LNCAP (cell line): ENCODE data around the gene NHLRC2.

Source experiments
- TF ChIP-seq, protein P1 (sequence below): fragments of 450-650 bp; IDR thresholded peaks from 2 replicates; pipeline ENCODE4 v1.5.1; 2017; ENCODE audit warnings: mild to moderate bottlenecking

Gene NHLRC2

DNA sequence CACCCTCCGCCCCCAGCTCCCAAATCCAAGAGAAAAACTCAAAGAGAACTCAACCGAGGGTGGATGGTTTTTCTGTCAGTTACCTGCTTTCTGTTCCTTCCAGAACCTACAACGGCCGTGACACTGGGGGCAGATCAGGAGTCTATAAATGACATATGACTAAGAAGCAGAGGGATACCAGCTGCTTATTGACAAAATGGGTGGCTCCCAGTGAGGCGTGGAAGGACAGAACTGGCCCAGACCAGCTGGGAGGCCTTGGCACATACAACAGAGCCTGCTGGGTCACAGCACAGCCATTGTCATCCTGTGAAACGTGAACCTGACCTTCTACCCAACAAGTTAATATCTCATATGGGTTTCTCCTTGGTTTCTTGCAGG, 104.9 kb downstream of the NHLRC2 start:
- TF ChIP-seq, protein P1, sequence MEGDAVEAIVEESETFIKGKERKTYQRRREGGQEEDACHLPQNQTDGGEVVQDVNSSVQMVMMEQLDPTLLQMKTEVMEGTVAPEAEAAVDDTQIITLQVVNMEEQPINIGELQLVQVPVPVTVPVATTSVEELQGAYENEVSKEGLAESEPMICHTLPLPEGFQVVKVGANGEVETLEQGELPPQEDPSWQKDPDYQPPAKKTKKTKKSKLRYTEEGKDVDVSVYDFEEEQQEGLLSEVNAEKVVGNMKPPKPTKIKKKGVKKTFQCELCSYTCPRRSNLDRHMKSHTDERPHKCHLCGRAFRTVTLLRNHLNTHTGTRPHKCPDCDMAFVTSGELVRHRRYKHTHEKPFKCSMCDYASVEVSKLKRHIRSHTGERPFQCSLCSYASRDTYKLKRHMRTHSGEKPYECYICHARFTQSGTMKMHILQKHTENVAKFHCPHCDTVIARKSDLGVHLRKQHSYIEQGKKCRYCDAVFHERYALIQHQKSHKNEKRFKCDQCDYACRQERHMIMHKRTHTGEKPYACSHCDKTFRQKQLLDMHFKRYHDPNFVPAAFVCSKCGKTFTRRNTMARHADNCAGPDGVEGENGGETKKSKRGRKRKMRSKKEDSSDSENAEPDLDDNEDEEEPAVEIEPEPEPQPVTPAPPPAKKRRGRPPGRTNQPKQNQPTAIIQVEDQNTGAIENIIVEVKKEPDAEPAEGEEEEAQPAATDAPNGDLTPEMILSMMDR: no peak

DNA sequence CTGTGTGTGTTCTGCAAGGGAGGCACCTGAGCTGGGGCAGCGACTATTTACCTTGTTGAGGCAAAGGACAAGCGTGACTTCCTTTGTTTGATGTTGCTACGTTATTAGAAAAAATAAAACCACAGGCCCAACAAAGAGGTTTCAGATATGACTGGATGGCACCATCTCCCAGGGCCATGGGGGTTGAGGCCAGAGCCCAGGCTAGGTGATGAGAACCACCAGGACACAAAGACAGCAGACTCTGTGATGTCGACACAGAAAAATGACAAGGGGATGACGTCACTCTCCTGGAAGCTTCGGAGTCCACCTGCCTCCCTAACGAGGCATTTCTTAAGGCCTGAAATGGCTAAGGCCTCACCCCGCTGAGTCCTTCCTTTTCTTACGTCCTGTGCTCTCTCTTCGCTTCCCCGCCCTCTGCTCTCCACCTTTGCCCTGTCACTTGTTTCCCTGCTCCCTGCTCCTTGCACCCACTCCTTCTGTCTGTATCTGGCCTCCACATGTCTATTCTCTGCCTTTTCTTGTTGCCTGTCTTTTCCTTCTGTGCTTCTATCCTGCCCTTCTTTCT, 106.2 kb downstream of the NHLRC2 start:
- TF ChIP-seq, protein P1: no peak

DNA sequence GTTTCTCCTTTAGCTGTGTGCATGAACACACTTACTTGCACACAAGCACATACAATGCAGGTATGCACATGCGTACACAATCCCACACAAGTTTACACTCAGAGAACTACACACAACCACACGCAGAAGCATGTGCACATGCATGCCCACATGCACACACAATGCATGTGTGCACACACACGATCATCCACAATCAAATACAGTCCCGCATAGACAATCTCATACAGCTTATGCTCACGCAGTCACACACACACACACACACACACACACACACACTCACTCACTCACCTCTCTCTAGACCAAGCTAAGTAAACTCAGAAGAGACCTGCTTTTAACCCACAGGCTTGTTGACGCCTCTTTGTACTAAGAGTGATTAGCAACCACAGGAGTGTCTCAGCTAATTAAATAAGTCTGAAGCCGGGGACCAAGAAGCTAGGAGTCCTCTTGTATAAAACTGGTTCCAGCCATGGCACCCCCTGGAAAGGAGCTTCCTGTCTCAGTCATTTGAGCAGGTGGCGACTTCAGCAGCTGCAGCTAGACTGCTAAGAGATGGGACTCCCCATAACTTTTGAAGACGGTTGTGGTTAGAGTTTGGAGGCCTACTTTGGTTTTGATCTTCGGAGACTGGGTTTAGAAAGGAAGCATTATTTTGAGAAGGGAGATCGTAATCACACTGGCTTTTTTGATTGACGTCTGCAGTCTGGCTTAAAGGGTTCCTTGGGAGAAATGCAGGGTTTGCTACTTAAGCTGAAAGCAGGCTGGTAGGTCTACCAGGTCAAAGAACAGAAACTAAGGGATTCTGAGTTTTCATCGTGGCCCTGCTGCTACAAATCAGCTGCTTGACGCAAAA, 106.9 kb downstream of the NHLRC2 start:
- TF ChIP-seq, protein P1: no peak

DNA sequence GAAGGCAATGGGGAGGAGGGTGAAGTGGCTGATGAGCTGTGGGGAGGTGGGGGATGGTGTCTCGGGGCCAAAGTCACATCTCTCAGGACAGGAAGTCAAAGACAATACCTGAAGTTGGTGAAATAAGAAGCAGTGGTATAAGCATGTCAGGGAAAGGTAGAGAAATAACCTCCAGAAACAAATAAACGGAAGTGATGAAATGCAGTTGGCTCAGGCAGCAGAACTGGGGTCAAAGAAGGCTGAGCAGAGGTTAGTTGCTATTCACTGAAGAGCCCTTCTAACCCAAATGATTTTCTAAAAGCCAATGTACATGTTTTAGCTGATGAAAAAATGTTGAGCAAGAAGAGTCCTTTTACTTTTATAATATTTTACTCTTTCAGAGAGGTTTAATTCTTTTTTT, 110.6 kb downstream of the NHLRC2 start:
- TF ChIP-seq, protein P1: no peak

DNA sequence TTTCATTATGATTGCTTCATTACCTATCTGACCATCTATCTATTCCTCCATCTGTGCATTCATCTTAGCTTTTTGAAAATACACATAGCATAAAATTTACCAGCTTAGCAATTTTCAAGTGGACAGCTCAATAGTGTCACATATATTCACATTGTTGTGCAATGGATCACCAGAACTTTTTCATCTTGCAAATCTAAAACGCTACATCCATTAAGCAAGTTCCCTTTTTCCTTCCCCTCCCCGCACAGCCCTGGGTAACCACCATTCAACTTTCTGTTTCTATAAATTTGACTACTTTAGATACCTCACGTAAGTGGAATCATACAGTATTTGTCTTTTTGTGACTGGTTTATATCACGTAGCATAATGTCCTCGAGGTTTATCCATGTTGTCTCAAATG, 111.2 kb downstream of the NHLRC2 start:
- TF ChIP-seq, protein P1: no peak
